ENCODE data around the gene HOXC13.

Gene HOXC13

GRCh38 chr12:53971129-53971528, 32.5 kb downstream of the HOXC13 start:
- DNase-seq: no peak

DNA sequence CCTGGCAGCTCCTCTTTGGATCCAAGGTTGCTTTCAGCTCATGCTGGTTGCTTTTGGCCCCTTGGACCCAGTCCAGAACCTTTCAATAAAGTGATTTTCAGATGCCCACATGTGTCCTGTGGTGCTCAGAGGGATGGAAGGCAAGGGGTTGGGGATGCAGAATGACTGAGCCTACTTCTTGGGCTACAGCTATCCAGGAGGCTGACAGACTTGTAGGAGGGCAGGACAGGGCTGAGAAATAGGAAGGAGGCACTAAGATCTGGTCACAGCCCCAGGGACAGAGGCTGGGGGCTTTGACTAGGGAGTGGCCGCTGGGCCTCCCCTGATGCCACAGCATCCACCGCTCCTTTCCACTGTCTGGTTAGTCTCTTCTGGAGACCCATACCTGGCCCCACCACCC, 33.1 kb downstream of the HOXC13 start:
- DNase-seq: no peak

- no peak for DNase-seq
Measured at GRCh38 chr12:53972152-53972702, 33.6 kb downstream of the HOXC13 start.

DNA sequence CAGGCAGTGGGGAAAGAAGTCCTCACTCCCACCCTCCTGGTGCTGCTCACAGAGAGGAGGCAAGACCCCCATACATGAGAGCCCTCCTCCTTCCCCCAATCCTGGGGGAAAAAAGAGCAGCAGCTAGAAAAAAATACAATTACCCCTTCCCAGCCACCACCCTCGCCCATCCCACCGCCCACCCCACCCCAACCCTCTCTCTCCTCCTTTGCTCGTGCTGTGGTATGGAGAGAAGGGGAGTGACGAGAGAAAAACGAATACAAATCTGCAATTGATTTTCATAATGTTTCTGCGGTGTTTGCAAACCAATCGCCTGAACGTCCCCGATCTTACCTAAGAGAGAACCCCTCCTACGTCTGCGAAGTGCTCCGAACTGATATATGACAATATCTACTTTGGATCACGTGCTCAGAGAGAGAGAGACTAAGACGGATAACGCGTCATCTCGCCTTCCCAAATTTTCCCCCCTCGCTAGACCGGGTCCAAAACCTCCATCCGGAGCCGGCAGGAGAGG, 34.1 kb downstream of the HOXC13 start, which contains the start of gene HOXC11:
Gene HOXC11, plus strand, starts transcription at position 405 of the 514 bp plus-strand sequence. CDS start 116 bp downstream, outside the sequence.
- DNase-seq: no peak

- no peak for DNase-seq
Measured at GRCh38 chr12:53973236-53974042, 34.8 kb downstream of the HOXC13 start.

- no peak for DNase-seq
Measured at GRCh38 chr12:53974084-53975063, 35.7 kb downstream of the HOXC13 start, which contains the start of gene HOTAIR. Gene HOTAIR, minus strand, starts transcription at chr12:53974954.

- no peak for DNase-seq
Measured at GRCh38 chr12:53975064-53975471, 36.4 kb downstream of the HOXC13 start.

- no peak for DNase-seq
Measured at GRCh38 chr12:53975479-53976152, 37.0 kb downstream of the HOXC13 start.

DNA sequence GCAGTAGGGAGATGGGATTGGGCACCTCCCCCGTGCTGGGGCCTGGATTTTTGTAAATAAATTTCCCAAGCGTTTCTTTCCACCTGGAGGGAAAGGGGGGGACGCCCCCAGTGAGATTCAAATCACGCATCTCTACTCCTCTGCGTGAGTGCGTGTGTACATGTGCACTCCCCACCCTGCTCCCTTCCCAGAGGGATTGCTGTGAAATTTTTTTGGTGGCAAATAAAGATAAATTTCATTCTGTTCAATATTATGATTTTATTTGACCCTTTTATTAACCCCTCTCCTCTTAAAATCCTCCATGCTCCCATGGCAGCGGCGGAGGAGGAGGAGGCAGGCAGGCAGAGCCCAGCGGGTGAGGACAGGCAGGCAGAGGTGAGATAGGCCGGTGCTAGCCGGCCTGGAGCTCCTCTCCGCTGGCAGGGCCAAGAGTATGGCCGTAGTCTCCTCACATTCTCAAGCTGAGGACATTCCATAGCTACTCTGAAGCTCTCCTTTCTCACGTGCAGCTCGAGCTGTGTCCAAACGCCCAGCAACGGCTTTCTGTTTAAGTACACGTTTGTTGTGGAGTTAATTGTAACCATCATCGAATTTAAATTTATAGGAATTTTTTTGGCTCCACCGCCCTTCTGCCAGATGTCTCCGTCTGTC, 37.7 kb downstream of the HOXC13 start:
- no peak for DNase-seq

GRCh38 chr12:53976823-53977595, 38.4 kb downstream of the HOXC13 start:
- DNase-seq: no peak

DNA sequence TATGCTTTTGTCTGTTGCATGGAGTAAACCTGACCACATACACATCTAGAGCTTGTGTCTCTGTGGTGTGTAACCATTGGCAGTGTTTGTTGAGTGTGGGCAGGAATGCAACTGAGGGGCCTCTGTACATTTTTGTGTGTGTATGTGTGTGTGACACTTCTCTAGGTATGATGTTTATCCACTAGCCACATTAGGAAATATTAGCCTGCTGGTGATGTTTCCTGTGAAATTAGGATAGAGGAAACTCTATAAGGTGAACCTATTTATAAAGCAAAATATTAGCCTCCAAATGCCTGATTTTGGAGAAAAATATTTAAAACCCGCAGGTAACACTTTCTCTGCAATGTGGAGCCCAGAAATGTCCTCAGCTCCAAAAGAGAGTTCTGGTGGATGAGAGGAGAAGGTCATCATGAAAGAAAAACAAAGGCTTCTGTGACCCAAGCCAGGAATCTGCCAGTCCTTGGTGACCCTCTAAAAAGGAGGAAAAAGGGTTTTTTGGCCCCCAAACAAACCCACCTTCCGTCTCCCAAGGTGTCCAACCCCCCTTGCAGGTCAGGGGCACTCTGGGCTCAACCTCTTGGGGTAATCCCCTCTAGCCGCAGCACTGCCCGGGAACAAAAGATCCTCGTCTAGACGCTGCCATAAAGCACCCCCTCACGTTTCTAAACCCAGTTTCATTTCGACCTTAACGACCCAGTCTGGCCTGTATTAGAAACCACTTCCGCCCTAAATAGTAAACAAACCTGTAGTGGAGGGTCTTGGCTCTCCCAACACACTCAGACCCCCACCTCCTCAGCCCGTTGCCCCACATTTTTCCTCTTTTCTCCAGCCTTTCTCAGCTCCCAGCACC, 39.2 kb downstream of the HOXC13 start:
- DNase-seq: no peak

- no peak for DNase-seq
Measured at GRCh38 chr12:53978477-53979356, 40.1 kb downstream of the HOXC13 start.

DNA sequence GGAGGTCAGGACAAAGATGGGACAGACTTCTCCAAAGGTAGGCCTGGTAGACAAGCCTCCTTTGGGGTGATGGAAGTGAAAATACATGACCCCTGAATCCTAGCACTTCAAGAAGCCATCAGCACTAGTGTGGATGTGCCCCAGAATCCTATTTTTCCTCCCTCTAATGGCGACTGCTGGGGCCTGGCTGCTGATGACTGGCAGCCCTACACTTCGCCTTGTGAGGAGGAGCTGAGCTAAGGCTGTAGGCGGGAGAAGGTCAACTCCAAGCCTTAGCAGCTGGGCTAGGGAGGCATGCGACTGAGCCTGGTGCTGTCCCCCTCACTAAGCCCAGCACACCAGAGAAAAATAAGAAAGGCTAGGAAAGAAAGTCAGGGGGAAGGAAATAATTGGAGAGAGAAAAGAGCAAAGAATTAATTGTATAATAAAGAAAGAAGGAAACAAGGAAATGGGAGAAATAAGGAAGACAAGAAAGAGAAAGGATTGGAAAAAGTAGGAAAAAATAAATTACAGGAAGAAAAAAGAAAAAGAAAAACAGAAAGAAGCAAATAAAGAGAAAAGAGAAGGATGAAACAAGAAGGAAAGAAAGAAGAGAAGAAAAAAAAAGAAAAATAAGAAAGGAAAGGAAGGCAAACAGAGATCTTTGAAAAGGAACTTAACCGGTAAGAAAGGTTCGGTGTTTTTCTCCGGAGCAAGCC, 41.6 kb downstream of the HOXC13 start:
- DNase-seq: no peak

- DNase-seq: no peak
Measured at GRCh38 chr12:53980802-53981496, 42.3 kb downstream of the HOXC13 start.

DNA sequence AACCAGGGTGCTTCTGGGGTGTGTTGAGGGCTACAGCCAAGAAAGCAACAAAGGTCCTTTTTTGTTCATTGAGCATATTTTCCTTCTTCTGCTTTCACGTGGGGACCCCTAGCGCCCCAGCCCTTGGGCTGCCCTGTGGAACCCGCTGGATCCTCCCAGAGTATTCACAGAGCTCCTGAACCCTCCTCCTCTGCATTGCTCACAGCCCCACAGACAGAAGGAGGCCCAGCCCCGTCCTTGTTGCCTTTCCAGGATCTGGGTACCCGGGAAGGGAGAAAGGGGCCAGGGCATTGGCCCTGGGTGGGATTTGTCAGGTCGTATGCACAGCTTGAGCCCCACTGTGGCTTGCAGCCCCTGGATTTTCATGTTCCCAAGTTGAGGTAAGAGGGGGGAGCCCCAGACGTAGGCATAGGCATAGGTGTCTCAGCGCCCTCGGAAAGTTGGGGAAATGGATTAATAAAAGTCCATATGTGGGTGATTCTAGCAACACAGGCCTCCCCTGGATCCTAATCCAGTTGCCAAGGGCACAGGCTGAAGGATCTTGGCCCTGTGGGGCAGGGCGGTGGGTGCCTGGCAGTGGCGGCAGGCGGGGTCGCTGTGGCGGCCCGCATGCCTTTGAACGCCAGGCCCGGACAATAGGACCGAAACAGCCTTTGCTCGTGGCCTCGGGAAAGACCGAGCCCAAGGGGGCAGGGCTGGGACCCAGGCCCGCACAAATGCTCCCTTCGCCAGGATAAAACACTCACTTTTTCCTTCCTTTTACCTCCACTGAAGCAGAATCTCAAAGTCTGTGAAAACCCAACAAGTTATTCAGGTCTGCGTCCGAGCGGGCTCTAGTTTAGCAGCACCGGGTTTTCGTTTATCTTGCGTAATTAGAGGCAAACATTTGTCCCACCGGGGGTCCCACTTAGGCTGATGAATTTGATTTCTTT, 43.3 kb downstream of the HOXC13 start:
- DNase-seq: no peak
